CD4-positive, alpha-beta T cell (primary cell): ENCODE results near the gene SYNE1. TPM values are rescaled to one million over a fixed set of nuclear protein-coding genes. Genes with fewer than 3 reads are reported as not detected.
"Not testable (repeated sequence)": the region's sequence is repeated elsewhere in the genome, so short reads cannot be mapped to it uniquely, and the experiment has no call there.

ENCODE experiments used
- ATAC-seq: fragments of 200-7000 bp; cut with Tn5 transposase; one replicate; pipeline ENCODE4 v1.10.0; 2022; ENCODE audit warnings: mild to moderate bottlenecking; ENCODE audit not compliant: poor library complexity
- CTCF ChIA-PET: fragments of 350-600 bp; sonication (Branson Sonifier 250); formaldehyde crosslinking; loops from one replicate; lab custom pipeline; 2021; ENCODE audit warnings: antibody characterized with exemption, inconsistent platforms; lab: Charles Lee
- POLR2A ChIA-PET: fragments of 350-600 bp; sonication (Branson Sonifier 250); formaldehyde crosslinking; loops from one replicate; lab custom pipeline; 2021; ENCODE audit warnings: antibody characterized with exemption, inconsistent platforms; lab: Charles Lee
- DNase-seq, 14 experiments: peaks; one replicate each; pipeline ENCODE4 v3.0.0-alpha.2; 2013 to 2020; ENCODE audit warnings: mixed read lengths in 2 of 14
- H3K27ac ChIP-seq, 2 donors: one replicate each; pipeline versions ENCODE4 v1.5.1 to v1.7.0; 2013; ENCODE audit warnings: low read length in 2 of 2, low read depth in 1 of 2, mild to moderate bottlenecking in 1 of 2
- H3K27me3 ChIP-seq, 2 experiments: 1 replicate in 1 of 2; 2 replicates in 1 of 2; pipeline versions ENCODE4 v1.6.1 to v1.7.0; 2013; ENCODE audit warnings: low read length in 2 of 2, control low read depth in 1 of 2, mild to moderate bottlenecking in 1 of 2, moderate library complexity in 1 of 2; ENCODE audit not compliant: insufficient read depth in 2 of 2, control insufficient read depth in 1 of 2
- H3K36me3 ChIP-seq: one replicate; pipeline ENCODE4 v1.6.1; 2013; ENCODE audit warnings: low read length, control low read depth; ENCODE audit not compliant: insufficient read depth
- H3K4me1 ChIP-seq: one replicate; pipeline ENCODE4 v1.6.1; 2013; ENCODE audit warnings: low read length, control low read depth; ENCODE audit not compliant: insufficient read depth
- H3K4me3 ChIP-seq: one replicate; pipeline ENCODE4 v1.5.1; 2013; ENCODE audit warnings: mild to moderate bottlenecking, low read length, moderate library complexity
- H3K9me3 ChIP-seq, 2 experiments: 1 replicate in 1 of 2; 2 replicates in 1 of 2; pipeline versions ENCODE4 v1.6.1 to v1.7.0; 2013; ENCODE audit warnings: low read length in 2 of 2, mild to moderate bottlenecking in 2 of 2, control low read depth in 1 of 2, moderate library complexity in 1 of 2; ENCODE audit not compliant: control insufficient read depth in 1 of 2, insufficient read depth in 1 of 2
- H3K27ac Mint-ChIP-seq: one replicate; pipeline ENCODE4 v1.8.0; 2020; ENCODE audit warnings: mixed read lengths
- H3K27me3 Mint-ChIP-seq: one replicate; pipeline ENCODE4 v1.8.0; 2021; ENCODE audit warnings: mixed read lengths
- H3K36me3 Mint-ChIP-seq: one replicate; pipeline ENCODE4 v1.8.0; 2021; ENCODE audit warnings: low read depth, mixed read lengths
- H3K4me1 Mint-ChIP-seq: one replicate; pipeline ENCODE4 v1.8.0; 2021; ENCODE audit warnings: low read depth, mixed read lengths
- H3K4me3 Mint-ChIP-seq: one replicate; pipeline ENCODE4 v1.8.0; 2020; ENCODE audit warnings: mild to moderate bottlenecking, mixed read lengths
- H3K9me3 Mint-ChIP-seq: one replicate; pipeline ENCODE4 v1.8.0; 2020; ENCODE audit warnings: mixed read lengths
- intact Hi-C, 2 experiments: fragments of 100-400 bp; cut with DNase I in 1 of 2; cut with micrococcal nuclease in 1 of 2; formaldehyde crosslinking; loops; one replicate each; pipeline versions ENCODE4 v1.15.1 to v1.9.0; 2023 to 2025; cut with DNase I, micrococcal nuclease
- total RNA-seq, 174 experiments: library from RNA in 2 of 174; stranded (reverse) in 2 of 174; gene quantifications; one replicate each; pipeline ENCODE4 v1.2.3 and lab custom pipeline; 2021 to 2026
- TF ChIP-seq, protein P1 (sequence below): fragments of 200-600 bp; IDR thresholded peaks from one replicate; pipeline ENCODE4 v1.8.0; 2022; ENCODE audit warnings: antibody characterized with exemption, mild to moderate bottlenecking

SYNE1 gene
- total RNA-seq, 2 experiments from 2014 or later: 94.9 to 108 TPM

DNA sequence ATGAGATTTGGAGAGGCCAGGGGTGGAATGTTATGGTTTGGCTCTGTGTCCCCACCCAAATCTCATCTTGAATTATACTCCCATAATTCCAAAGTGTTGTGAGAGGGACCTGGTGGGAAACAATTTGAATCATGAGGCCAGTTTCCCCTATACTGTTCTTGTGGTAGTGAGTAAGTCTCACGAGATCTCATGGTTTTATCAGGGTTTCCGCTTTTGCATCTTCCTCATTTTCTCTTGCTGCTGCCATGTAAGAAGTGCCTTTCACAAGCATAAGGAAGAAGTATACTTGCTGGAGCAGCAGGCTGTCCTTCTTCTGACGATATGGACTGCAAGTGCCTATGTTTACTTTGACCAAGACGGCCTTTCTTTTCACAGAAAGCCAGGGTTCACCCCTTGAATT lies 559.2 kb downstream of the SYNE1 start:
- H3K27ac ChIP-seq: no peak overlapping the region
- ChIA-PET POLR2A (no interaction called here), CTCF (no interaction called here)
- DNase-seq: no peak
- no peaks in the 10 kb centered on the region for H3K4me1 ChIP-seq
- TF ChIP-seq, protein P1, sequence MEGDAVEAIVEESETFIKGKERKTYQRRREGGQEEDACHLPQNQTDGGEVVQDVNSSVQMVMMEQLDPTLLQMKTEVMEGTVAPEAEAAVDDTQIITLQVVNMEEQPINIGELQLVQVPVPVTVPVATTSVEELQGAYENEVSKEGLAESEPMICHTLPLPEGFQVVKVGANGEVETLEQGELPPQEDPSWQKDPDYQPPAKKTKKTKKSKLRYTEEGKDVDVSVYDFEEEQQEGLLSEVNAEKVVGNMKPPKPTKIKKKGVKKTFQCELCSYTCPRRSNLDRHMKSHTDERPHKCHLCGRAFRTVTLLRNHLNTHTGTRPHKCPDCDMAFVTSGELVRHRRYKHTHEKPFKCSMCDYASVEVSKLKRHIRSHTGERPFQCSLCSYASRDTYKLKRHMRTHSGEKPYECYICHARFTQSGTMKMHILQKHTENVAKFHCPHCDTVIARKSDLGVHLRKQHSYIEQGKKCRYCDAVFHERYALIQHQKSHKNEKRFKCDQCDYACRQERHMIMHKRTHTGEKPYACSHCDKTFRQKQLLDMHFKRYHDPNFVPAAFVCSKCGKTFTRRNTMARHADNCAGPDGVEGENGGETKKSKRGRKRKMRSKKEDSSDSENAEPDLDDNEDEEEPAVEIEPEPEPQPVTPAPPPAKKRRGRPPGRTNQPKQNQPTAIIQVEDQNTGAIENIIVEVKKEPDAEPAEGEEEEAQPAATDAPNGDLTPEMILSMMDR: no peak
- Mint-ChIP-seq H3K36me3 (peaks cover 26% of the 10 kb centered on the region), H3K27ac (no peak overlapping the region), H3K4me3 (no peak overlapping the region), H3K9me3 (peaks cover 16% of the 10 kb centered on the region), H3K4me1 (no peaks in the 10 kb centered on the region), H3K27me3 (peaks cover 5% of the 10 kb centered on the region)
- H3K27me3 ChIP-seq: no peaks in the 10 kb centered on the region
- H3K36me3 ChIP-seq: no peaks in the 10 kb centered on the region
- intact Hi-C loops: no loop called here
- H3K9me3 ChIP-seq: peaks cover 10% of the 10 kb centered on the region in 2 experiments
- H3K4me3 ChIP-seq: no peak overlapping the region
- no peak for ATAC-seq

DNA sequence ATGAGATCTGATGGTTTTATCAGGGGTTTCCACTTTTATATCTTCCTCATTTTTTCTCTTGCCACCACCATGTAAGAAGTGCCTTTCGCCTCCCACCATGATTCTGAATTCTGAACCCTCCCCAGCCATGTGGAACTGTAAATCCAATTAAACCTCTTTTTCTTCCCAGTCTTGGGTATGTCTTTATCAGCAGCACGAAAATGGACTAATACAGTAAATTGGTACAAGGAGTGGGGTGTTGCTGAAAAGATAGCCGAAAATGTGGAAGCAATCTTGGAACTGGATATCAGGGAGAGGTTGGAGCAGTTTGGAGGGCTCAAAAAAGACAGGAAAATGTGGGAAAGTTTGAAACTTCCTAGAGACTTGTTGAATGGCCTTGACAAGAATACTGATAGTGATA lies 560.9 kb downstream of the SYNE1 start:
- ATAC-seq, DNase-seq, H3K27ac Mint-ChIP-seq, intact Hi-C loops, H3K27me3 ChIP-seq, POLR2A ChIA-PET, H3K4me1 ChIP-seq, H3K27me3 Mint-ChIP-seq, CTCF ChIA-PET, H3K4me3 Mint-ChIP-seq, H3K27ac ChIP-seq, H3K4me3 ChIP-seq, H3K36me3 ChIP-seq, H3K4me1 Mint-ChIP-seq: not testable (repeated sequence)
- H3K9me3 ChIP-seq: peaks cover 10% of the 10 kb centered on the region in 2 experiments
- Mint-ChIP-seq H3K9me3 (peaks cover 16% of the 10 kb centered on the region), H3K36me3 (peaks cover 26% of the 10 kb centered on the region)

DNA sequence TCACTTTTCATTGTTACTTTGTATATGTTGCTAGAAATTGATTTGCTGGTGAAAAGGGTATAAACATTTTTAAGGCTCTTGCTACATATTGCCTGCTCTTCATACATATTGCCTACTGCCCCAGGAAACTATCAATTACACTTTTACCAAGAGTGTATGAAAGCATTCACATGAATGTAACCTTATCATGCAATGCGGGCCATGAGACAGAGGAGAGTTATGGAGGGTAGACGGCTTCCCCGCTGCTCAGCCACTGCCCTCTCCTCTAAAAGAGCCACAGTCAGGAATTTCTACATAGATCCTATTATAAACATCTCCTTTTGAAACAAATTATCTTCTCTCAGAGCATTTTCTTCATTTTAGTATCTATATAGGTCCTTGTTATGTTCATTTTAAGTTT lies 565.3 kb downstream of the SYNE1 start:
- Histone ChIP-seq H3K4me3 (no peak overlapping the region), H3K36me3 (no peaks in the 10 kb centered on the region), H3K4me1 (no peaks in the 10 kb centered on the region), H3K27ac (no peak overlapping the region), H3K27me3 (no peaks in the 10 kb centered on the region), H3K9me3 (peaks cover 0 to 10% of the 10 kb centered on the region in 2 experiments)
- DNase-seq (no peak), ATAC-seq (no peak)
- Mint-ChIP-seq H3K4me3 (no peak overlapping the region), H3K9me3 (peaks cover 16% of the 10 kb centered on the region), H3K36me3 (peaks cover 26% of the 10 kb centered on the region), H3K27ac (no peak overlapping the region), H3K27me3 (no peaks in the 10 kb centered on the region), H3K4me1 (no peaks in the 10 kb centered on the region)
- TF ChIP-seq, protein P1: no peak
- CTCF ChIA-PET: no interaction called here
- intact Hi-C loops: no loop called here
- POLR2A ChIA-PET: no interaction called here

Other genes with a start within 250 kb of the SYNE1 start
- not detected for gene MYCT1, start 60.5 kb upstream of the SYNE1 start, total RNA-seq
- gene VIP, start 113.4 kb upstream of the SYNE1 start, total RNA-seq: not detected